A673 (cell line): Measurements from ENCODE around the gene ITGB8. TPM values are rescaled to one million over a fixed set of nuclear protein-coding genes. Genes with fewer than 3 reads are reported as not detected.

Experiments
- BruUV-seq: library from RNA; stranded (reverse); fragments of 400-500 nt; replicated peaks from 2 replicates; lab custom pipeline; 2021; lab: Mats Ljungman, UMichigan
- CTCF ChIA-PET: fragments of 300-600 bp; sonication (Branson Sonifier 250); formaldehyde crosslinking; loops from one replicate; lab custom pipeline; 2022; ENCODE audit warnings: antibody characterized with exemption; lab: Charles Lee
- POLR2A ChIA-PET: fragments of 300-600 bp; sonication (Branson Sonifier 250); formaldehyde crosslinking; loops from one replicate; lab custom pipeline; 2022; ENCODE audit warnings: antibody characterized with exemption; ENCODE audit not compliant: low non-redundant PET; lab: Charles Lee
- DNase-seq: peaks from one replicate; pipeline ENCODE4 v3.0.0-alpha.2; 2015; ENCODE audit warnings: low spot score
- H3K27ac ChIP-seq: fragments of 200-600 bp; sonication (generic); 2 replicates; pipeline ENCODE4 v1.5.1; 2016; ENCODE audit warnings: mixed run types, low read depth, mild to moderate bottlenecking, mixed read lengths, antibody characterized with exemption, low read length; ENCODE audit not compliant: poor library complexity, severe bottlenecking
- H3K27me3 ChIP-seq: fragments of 200-600 bp; sonication (generic); replicated peaks from 2 replicates; pipeline ENCODE4 v1.6.1; 2017; ENCODE audit warnings: mixed run types, low read depth, mild to moderate bottlenecking, mixed read lengths, antibody characterized with exemption, low read length; ENCODE audit not compliant: insufficient read depth, poor library complexity
- H3K36me3 ChIP-seq: fragments of 200-600 bp; sonication (generic); 2 replicates; pipeline ENCODE4 v1.6.1; 2016; ENCODE audit warnings: mixed run types, mild to moderate bottlenecking, mixed read lengths, antibody characterized with exemption, low read length; ENCODE audit not compliant: insufficient read depth, poor library complexity, severe bottlenecking
- H3K4me1 ChIP-seq: fragments of 200-600 bp; sonication (generic); 2 replicates; pipeline ENCODE4 v1.6.1; 2017; ENCODE audit warnings: mixed run types, mild to moderate bottlenecking, mixed read lengths, antibody characterized with exemption, low read length; ENCODE audit not compliant: insufficient read depth, poor library complexity, severe bottlenecking
- H3K4me3 ChIP-seq: fragments of 200-600 bp; sonication (generic); 2 replicates; pipeline ENCODE4 v1.5.1; 2016; ENCODE audit warnings: low read depth, mixed run types, mild to moderate bottlenecking, mixed read lengths, low read length; ENCODE audit not compliant: poor library complexity, severe bottlenecking
- H3K9me3 ChIP-seq: fragments of 200-600 bp; sonication (generic); 2 replicates; pipeline ENCODE4 v1.6.1; 2016; ENCODE audit warnings: mixed run types, low read depth, mild to moderate bottlenecking, mixed read lengths, antibody characterized with exemption, low read length; ENCODE audit not compliant: poor library complexity, severe bottlenecking
- CTCF ChIP-seq: fragments of 300-800, 200-600 bp; sonication (generic); conservative IDR thresholded peaks from 2 replicates; pipeline ENCODE4 v1.5.1; 2017; ENCODE audit warnings: low read depth, mild to moderate bottlenecking, antibody characterized with exemption, low read length, moderate library complexity, mixed read lengths
- EZH2 ChIP-seq: fragments of 200-600 bp; sonication (generic); IDR thresholded peaks from 2 replicates; pipeline ENCODE4 v1.6.1; 2017; ENCODE audit warnings: borderline replicate concordance, low read depth, mild to moderate bottlenecking, mixed read lengths, antibody characterized with exemption, low read length; ENCODE audit not compliant: poor library complexity, severe bottlenecking
- intact Hi-C: fragments of 100-400 bp; cut with micrococcal nuclease; formaldehyde crosslinking; loops from one replicate; pipeline ENCODE4 v1.10.0; 2022; ENCODE audit not compliant: unreplicated experiment
- total RNA-seq: library from RNA; stranded (reverse); gene quantifications from 2 replicates; pipeline ENCODE4 v1.2.3, GENCODE V29; 2021

ITGB8 gene
- total RNA-seq, 1 experiment from 2014 or later: 1.3 TPM

DNA sequence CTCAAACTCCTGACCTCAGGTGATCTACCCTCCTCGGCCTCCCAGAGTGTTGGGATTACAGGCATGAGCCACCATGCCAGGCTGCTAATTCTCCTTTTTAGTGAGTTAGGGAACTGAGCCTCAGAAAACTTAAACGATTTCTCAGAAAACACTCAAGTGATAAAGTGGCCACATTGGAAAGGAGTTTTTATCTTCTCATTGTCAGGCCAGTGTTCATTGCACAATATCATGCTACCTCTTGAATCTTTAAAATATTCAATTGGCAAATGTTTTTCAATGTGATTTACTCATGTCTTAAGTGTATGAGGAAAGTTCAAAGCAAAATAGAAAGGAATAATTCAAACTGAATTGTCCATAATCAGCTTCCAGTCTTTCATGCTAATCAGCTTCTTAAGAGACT, 80.7 kb downstream of the ITGB8 start:
- Histone ChIP-seq H3K4me1 (peaks cover 17% of the 10 kb centered on the region), H3K36me3 (no peaks in the 10 kb centered on the region), H3K27ac (no peak overlapping the region), H3K4me3 (no peak overlapping the region), H3K27me3 (no peaks in the 10 kb centered on the region), H3K9me3 (no peaks in the 10 kb centered on the region)
- CTCF ChIA-PET: no interaction called here
- DNase-seq: no peak
- no TSS peak for BruUV-seq
- POLR2A ChIA-PET: no interaction called here
- intact Hi-C loops: no loop called here
- TF ChIP-seq CTCF: no peak
- no peak for TF ChIP-seq EZH2

DNA sequence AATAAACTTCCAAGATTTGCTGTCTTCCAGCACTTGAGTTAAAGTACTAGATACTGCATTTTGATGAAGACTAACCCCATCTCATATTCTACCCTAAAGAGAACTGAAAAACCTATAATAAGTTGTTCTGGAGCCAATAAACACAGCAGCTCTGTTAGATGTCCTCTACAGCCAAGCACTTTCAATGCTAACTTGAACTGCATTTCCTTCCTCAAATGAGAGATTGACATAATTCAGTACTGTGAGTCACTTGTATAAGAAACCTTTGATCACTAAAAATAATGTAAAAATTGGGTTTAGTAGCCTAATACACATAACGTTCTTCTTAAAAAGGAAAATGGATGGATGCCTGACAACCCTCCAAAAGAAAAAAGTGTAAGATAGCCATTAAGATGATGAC, 81.3 kb downstream of the ITGB8 start:
- peaks cover 17% of the 10 kb centered on the region for H3K4me1 ChIP-seq
- ChIA-PET POLR2A (no interaction called here), CTCF (no interaction called here)
- TF ChIP-seq CTCF: no peak
- no peak overlapping the region for H3K27ac ChIP-seq
- intact Hi-C loops: no loop called here
- DNase-seq: no peak
- no peaks in the 10 kb centered on the region for H3K27me3 ChIP-seq
- H3K36me3 ChIP-seq: no peaks in the 10 kb centered on the region
- H3K4me3 ChIP-seq: no peak overlapping the region
- no TSS peak for BruUV-seq
- H3K9me3 ChIP-seq: no peaks in the 10 kb centered on the region

GRCh38 chr7:20417260-20417659, 86.6 kb downstream of the ITGB8 start:
- Histone ChIP-seq H3K27ac (no peak overlapping the region), H3K36me3 (no peaks in the 10 kb centered on the region), H3K9me3 (no peaks in the 10 kb centered on the region), H3K27me3 (no peaks in the 10 kb centered on the region), H3K4me1 (no peaks in the 10 kb centered on the region), H3K4me3 (no peak overlapping the region)
- TF ChIP-seq EZH2: no peak
- TF ChIP-seq CTCF: no peak
- ChIA-PET CTCF (no interaction called here), POLR2A (no interaction called here)
- intact Hi-C loops: no loop called here
- DNase-seq: no peak
- BruUV-seq: no TSS peak
